ENCODE results near the gene RPL10.

Gene RPL10

DNA sequence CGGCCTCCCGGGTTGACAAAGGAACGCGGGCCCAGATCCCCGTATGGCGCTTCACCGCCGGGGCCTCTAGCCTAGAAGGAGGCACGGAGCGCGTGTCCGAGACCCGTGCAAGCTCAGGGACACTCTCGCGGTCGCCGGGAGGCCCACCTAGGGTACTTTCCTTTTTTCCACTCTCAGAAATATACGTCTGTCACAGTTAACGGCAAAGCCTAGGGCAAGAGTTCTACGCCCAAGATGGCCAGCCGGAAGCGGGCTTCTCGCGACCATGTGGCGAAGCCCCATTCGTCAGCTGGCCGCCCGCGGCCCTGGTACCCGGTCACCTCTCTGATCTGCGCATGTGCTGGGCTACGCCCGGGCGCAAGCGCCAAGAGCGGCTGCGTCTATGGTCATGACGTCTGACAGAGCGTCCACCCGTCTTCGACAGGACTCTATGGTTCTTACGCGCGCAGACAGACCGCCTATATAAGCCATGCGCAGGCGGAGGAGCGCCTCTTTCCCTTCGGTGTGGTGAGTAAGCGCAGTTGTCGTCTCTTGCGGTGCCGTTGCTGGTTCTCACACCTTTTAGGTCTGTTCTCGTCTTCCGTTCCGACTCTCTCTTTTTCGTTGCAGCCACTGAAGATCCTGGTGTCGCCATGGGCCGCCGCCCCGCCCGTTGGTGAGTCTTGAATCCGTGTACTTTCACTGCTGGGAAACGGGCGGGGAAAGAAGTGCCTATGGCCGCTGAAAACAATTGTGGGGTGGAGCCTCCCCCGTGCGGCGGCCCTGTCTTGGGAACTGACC is at the start of gene RPL10:
TSS of gene RPL10 (plus strand) at position 490 of the 780 bp plus-strand sequence. CDS start at position 633, 143 bp downstream.
- DNase-seq (ENCODE audit: low spot score): peak; percentile 96

DNA sequence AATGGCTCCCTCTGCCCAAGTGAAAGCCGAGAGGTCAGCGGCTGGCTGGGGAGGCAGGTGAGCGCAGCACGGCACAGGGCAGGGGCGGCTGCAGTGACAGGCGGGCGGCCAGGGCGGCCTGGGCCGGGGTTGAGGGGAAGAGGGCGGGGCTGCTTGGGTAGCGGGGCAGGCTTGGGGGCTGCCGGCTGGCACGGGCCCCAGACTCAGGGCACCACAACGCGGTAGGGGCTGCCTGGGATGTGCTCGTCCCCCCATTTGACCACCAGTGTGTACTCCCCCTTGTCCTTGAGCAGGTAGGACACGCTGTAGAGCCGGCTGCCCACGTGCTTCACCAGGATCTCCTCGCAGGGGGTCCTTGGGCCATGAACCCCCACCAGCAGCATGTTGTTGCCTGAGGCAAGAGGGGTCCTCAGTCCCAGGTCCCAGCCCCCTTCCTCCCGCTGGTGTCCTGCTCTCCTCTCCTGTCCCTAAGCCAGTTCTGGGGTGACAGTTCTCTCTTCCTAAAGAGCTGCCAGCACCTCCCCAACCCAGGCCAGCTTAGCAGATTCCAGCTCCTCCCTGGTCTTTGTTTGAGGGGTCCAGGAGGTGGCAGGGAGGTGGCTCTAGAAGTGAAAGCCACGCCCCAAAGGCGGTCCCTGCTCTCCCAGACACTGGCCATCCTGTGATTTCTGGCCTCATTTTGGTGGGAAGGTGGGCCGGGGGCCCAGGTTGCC is 49.4 kb upstream of the RPL10 start:
- DNase-seq (ENCODE audit: low spot score): no peak

DNA sequence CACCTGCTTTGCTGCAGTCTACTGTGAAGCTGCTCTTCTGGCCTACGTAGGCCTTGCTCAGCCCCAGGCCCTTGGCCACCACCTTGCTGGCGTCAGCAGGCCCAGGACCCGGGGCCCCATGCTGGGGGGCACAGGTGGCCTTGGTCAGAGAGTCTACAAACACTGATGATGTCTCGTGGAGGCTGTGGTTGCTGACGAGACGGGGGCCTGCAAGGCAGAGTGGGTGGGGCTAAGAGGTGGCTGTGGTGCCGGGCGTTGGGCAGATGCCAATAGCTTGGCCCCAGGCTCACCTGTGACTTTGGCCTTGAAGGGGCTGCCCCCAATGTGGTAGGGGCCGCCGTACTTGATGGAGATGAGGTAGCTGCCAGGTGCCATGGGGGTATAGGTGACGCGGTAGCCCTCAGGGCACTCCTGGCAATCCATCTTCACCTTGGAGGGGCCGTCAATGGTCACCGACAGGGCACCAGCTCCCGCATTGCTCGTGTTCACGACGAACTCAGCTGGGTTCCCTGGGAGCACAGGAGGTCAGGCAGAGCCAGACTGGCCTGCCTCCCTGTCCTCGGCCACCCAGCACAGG is 48.7 kb upstream of the RPL10 start:
- DNase-seq (ENCODE audit: low spot score): no peak

DNA sequence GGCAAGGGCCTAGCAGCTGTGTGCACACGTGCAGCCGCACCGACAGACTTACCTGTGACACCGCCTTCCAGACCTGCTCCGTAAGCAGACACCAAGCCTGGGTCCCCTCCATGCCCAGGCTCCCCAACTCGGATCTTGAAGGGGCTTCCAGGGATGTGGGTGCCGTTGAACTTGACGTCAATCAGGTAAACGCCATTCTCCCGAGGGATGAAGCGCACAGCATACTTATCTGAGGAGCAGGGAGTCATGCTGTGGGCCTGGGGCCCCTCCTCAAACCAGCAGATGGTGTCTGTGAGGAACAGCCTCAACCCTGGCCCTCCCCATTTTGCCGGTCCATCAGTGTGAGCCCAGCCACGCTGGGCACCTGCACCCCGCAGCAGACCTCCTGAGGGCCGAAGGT is 48.2 kb upstream of the RPL10 start:
- DNase-seq (ENCODE audit: low spot score): no peak

DNA sequence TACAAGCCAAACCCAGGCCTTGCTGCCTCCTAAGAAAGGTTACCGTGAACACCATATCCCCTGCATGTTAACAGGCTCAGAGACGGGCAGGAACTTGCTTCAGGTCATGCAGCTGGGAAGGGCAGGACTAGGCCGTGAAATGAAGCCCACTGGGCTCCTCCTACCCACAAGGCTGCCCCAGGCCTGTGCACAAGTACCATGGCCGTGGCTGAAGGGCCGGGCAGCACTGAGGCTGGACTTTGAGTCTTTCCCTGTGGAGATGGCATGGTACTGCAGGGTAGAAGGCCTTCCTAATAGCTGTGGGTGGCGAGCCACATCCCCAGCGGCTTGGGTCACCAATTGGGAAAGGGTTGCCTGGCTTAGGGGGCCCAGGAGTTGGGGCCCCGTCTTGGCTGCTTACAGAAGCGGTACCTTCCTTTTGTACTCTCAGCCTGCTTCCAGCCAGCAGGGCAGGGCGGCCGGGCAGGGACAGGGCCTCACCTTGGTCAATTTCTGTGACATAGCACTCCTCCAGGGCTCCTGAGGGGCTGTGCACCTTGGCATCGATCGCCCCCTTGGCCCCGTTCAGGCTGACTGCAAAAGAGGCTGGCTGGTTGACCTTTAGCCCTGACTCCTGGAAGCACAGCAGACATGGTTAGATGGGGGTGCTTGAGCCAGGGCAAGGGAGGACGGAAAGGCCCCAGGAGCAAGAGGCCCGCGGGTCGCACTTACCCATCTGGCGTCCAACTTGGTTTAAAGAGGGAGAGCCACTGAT is 47.6 kb upstream of the RPL10 start:
- no peak for DNase-seq (ENCODE audit: low spot score)

DNA sequence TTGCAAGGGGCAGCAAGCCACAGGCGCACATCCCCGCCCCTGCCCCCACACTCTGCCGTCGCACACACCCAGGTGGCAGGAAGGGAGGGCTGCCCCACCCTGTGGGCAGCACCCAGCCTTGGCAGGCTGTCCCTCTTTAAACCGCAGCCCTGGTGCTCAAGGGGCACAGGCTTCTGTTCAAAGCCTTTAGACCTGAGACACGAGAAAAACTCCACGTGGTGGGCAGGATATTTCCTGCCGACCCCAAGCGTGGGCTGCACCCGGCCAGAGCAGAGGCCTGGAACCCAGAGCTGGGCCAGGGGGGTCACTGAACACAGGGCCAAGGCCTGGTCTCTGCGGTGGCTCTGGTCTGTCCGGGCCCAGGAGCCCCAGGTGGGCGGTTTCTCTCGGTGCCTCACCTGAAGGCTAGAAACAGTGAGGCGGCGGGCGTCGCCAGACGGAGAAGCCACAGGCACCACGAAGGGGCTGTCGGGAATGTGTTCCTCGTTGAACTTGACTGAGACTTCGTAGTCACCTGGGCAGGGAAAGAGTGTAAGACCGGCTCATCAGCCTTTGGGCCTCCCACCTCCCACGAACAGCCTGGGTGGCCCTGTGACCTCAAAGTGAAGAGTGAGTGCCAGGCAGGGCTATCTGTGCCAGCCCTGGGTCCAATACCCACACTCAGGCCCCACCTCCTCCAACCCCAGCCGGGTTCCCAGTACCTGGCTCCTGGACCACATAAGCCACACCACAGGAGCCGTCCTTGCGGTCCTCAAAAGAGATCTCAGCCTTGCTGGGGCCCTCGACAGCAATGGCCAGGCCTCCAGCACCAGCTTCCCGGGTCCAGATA is 46.8 kb upstream of the RPL10 start:
- DNase-seq (ENCODE audit: low spot score): peak; percentile 66

DNA sequence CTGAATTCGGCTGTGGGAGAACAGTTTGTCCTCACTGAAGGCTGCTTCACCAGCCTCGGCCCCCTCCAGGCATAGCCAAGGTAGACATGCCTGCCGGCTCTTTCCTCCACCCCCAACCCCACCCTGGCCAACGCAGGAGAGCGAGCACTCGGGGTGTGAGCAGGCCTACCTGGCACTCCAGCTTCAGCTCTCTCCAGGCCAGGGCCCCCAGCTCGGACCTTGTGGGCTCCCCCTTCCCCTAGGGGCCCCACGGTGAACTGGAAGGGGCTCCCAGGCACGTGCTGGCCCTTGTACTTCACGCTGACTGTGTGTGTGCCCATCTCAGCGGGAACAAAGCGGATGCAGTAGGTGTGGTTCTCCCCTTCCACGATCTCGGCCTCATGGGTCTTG is 46.2 kb upstream of the RPL10 start:
- no peak for DNase-seq (ENCODE audit: low spot score)

DNA sequence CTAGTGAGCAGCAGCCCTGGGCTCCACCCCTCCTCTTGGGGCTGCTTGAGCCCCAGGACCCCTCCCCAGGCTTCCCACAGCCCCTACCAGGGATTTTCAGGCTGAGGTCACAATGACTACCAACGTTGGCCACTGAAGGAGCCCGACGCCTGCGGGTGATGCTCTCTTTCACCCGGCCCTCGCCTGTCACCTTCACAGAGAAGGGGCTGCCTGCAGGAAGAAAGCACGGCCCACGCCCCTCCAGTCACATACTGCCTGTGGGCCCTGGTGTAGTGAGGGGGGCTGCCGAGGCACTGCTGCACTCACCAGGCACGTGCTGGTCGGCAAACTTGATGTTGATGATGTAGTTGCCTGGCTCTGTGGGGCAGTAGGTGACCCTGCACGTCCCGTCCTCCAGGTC is 45.7 kb upstream of the RPL10 start:
- DNase-seq (ENCODE audit: low spot score): no peak

DNA sequence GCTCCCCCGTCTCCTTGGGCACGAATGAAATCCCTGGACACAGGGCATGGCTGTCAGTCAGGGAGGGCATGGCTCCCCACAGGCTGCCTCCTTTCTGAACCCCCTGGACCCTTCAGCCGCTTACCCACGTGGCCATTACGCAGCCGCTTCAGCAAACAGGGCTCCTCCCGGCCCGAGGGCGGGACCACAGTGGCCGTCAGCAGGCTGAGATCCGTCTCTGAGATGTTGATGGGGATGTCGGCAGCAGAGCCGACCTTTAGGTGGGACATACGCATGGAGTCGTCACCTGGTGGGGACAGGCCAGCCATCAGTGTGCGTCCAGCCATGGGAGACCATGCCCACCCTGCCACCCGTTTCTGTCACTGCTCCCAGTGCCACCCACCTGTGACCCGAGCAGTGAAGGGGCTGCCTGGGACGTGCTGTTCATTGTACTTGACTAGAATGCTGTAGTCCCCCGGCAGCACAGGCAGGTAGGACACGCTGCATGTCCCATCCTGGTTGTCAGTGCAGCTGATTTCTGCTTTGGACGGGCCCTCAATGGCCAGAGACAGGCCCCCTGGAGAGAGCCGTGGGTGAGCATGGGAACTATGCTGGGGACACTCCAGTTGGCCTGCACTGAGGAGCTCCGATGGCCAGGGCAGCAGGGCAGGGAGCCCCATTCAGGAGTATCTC is 44.9 kb upstream of the RPL10 start:
- DNase-seq (ENCODE audit: low spot score): no peak

DNA sequence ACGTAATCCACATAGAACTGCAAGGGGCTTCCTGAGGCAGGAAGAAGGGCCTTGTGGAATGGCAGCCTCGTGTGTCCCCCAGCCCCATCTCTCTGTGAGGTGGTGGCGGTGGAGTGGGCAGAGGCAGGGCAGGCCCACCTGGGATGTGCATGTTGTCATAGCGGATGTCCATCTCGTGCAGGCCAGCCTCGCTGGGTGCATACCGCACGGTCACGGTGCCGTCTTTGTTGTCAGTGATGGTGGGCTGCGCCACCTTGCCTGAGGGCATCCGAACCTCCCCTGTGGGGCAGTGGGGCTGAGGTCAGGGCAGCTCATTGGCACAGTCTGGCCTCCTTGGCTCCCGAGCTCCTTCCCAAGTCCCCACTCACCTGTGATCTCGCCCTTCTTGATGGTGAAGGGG is 44.2 kb upstream of the RPL10 start:
- DNase-seq (ENCODE audit: low spot score): no peak

DNA sequence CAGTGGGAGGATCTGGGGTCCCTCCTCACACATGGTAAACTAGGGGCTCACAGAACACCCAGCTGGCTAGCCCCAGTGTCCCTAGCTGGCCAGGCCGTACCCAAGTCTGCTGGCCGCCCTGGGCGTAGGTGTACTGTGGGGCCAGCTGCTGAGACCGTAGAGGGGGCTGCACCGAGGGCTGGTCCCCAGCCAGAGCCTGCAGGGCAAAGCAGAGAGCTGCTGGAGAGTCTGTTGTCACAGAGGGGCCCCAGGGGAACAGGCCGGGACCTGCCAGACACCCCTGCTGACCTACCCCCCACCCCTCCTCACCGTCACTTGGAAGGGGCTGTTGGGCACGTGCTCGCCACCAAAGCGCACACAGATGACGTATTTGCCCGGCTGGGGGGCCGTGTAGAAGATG is 43.7 kb upstream of the RPL10 start:
- DNase-seq (ENCODE audit: low spot score): no peak

DNA sequence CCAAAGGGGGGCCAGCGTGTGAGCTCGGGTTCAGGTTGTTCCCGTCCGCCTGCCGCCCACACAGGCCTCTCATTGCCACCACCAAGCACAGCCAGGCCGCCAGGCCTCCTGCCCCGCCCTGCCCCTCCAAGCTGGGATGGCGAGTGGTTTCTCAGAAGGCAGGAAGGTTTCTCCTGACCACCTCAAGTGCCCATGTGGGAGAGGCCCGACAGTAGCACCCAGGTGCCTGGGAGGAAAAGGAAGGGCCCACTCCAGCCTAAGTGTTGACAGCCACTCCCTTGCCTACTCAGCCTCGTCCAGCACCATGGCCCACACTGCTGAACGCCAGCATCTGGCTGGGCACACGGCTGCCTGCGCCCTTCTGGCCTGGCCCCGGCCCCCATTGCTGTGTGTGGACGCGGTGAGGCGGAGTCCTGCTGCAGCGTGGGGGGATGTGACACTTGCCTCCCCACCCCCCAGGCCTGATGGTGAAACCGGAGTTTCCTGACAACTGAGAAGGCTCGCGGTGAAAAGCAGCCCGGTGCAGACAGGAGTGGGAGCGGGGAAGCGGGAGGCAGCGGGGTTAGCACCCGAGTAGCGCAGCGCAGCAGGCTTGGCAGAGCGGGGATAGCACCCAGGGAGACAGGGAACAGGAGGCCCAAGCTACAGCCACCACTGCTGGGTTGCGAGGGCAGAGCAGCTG is 42.9 kb upstream of the RPL10 start:
- no peak for DNase-seq (ENCODE audit: low spot score)

DNA sequence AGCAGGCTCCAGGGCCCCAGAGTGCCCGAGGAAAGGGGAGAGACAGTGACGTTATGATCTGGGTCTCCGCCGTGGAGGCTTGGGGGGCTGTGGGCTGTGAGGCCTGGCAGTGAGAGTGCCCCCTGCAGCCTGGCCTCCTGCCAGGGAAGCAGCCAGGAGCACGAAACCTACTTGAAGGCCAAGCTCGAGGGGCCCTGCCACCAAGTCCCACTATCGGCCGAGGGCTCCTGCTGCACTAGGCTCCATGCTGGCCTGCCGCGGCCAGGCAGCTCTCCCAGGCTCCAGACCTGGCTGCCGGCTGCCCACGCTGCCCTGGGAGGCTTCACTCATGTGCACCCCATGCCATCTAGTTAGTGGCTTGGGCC is 42.4 kb upstream of the RPL10 start:
- DNase-seq (ENCODE audit: low spot score): no peak

DNA sequence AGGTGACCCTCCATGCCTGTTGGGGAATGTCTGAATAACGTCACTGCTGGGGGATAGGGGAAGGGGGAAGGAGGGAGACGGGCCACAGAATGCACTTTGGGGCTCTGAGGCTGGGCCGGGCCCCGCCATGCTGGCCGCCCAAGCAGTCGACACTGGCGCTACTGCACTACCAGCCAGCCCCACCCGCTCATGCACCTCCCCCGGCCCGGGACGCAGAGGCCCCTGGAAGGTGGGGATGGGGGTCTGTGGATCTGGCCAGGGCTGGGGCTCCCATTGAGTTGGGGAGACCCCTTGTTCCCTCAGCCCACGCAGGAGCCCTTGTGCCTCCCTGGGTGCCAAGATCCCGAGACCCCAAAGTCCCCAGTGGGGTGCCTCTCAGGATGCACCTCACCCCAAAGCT is 41.6 kb upstream of the RPL10 start:
- no peak for DNase-seq (ENCODE audit: low spot score)

DNA sequence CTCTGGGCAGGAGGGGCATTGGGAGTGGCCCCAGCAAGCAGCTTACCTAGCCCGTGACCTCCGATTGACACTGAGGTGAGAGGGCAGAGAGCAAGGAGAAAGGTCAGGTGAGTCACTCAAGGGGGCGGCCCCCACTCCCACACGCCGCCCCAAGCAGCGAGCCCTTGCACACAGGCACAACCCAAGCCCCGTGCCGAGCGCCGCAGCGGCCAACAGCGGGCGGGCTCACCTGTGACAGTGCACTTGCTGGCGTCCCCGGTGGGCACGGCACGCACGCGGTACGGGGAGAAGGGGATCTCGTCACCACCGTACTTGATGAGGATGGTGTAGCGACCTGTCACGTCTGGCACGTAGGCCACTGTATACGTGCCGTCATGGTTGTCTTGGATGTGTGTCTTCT is 41.0 kb upstream of the RPL10 start:
- DNase-seq (ENCODE audit: low spot score): no peak

DNA sequence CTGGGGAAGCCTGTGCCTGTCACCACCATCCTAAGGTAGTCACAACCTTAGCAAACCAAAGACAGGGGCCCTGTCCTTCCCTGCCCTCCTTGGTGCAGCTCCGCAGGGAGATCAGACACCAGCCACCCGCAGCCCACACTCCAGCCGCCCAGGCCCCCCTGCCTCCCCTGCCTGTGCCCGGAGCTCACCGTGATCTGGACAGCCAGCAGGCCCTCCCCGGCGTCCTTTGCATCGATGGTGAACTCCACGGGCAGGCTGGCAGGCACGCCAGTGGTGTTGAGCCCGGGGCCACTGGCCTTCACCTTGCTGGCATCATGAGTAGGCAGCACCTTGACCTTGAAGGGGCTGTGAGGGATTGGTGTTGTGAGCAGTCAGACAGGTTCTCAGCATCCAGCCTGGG is 40.2 kb upstream of the RPL10 start:
- DNase-seq (ENCODE audit: low spot score): no peak

DNA sequence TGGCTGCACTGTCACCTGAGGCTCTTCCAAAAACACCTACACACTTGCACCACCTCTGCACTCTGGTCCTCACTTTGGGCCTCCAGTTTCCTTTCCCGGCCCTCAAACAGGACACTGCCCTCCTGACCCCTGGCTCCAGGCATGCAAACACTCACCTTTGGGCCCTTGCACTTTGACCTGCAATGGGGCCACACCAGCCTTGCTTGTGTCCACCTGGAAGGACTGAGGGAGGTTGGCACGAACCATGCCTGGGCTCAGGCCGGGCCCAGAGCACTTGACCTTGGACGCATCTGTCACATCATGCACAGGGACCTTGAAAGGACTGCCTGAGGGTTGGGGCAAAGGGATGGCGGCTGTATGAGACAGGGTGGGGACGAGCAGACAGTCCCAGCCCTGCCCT is 39.3 kb upstream of the RPL10 start:
- no peak for DNase-seq (ENCODE audit: low spot score)

DNA sequence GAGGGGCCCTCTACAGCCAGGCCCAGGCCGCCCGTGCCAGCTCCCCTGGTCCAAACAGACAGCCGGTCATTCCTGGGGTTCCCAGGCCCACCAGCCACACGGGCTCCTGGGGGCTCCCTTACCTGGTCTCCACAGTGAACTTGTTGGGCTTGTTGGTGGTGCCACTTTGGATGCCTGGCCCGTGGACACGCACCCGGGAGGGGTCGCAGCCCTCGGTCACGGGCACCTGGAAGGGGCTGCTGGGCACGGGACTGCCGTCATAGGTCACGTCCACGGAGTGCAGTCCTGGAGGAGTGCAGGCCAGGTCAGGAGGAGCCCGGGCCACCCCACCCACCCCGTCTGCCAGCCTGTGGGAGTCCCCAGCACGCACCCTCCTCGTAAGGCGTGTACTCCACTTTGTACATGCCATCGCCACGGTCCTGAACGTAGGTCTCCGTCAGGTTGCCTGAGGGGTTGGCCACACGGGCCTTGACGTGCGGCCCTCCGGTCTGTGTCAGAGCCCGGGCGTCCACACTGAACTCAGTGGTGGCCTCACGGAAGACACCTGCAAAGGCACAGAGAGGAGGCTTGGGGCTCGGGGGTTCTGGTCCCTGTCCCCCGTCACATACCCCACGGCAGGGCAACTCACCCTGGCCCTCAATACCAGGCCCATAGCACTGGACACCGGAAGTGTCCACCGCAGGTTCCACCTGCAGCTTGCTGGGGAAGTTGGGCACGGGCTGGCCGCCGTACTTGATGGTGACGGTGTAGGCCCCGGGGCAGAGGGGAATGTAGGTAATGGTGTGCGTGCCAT is 38.6 kb upstream of the RPL10 start:
- no peak for DNase-seq (ENCODE audit: low spot score)

DNA sequence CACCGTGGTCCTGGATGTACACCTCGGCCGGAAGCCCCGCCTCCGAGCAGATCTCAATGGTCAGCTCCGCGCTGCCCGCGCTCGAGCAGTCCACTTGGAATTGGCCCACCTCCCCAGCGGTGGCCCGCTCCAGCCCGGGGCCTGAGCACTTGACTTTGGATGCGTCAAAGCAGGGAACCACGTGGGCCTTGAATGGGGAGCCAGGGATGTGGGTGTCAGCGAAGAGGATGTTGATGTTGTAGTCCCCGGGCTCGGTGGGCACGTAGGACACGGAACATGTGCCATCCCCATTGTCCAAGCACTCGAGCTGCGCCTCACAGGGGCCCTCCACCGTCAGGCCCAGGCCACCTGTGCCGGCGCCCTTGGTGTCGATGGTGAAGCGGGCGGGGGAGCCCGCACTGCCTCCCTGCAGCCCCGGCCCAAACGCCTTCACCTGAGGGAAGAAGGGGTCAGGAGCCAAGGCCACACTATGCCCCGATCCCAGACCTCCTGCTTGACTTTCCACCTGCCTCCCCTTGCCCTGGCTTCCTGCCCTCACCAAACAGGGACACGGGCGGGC is 37.9 kb upstream of the RPL10 start:
- no peak for DNase-seq (ENCODE audit: low spot score)
